22Rv1 (cell line): ENCODE measurements around the gene SERPINA12.

Experiments used
- H3K27ac ChIP-seq: fragments of 450-650 bp; 2 replicates; pipeline ENCODE4 v1.5.1; 2017
- ZFX ChIP-seq: fragments of 450-650 bp; IDR thresholded peaks from 2 replicates; pipeline ENCODE4 v1.6.1; 2017; ENCODE audit warnings: antibody characterized with exemption, borderline replicate concordance
- TF ChIP-seq, protein P1 (sequence below): fragments of 450-650 bp; IDR thresholded peaks from 2 replicates; pipeline ENCODE4 v1.5.1; 2017; ENCODE audit warnings: mild to moderate bottlenecking

SERPINA12 gene

DNA sequence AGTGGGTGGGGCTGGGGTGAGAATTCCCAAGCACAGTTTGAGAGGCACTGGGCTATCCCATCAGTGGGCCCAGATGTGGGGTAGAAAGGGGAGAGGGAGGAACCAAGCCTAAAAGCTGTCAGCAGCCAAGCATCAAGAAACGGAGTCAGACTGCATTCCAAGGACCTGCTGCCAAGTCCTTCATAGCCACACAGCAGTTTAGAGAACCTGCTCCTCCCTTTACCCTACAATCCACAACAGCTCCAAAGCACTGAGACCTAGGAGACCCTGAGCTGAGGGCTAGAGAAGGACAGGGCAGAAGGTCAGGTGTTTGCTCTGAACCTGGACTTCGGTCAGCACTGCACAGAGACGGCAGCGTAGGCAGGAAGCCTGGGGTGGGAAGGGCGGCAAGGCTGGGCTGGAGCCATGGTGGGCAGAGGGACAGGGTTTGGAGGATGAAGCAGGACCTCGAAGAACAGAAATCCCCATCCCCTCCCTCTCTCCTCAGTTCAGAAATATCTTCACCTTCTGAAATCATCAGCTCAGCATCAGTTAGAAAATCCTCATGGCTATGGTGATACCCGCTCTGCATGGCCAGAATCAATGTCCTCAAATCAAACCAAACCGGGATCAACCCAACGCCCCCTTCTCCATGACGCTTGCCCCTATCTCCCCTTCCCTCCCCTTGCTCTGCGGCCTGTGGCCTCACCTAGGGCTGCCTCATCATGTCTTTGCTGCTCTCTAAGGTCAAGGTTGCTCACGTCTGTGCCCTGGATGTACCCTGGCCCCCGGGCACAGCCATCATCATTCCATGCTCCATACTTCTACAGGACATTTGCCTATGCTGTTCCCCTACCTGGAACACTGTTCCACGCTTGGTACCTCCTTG, 39.1 kb upstream of the SERPINA12 start:
- no peak for TF ChIP-seq ZFX
- TF ChIP-seq, protein P1, sequence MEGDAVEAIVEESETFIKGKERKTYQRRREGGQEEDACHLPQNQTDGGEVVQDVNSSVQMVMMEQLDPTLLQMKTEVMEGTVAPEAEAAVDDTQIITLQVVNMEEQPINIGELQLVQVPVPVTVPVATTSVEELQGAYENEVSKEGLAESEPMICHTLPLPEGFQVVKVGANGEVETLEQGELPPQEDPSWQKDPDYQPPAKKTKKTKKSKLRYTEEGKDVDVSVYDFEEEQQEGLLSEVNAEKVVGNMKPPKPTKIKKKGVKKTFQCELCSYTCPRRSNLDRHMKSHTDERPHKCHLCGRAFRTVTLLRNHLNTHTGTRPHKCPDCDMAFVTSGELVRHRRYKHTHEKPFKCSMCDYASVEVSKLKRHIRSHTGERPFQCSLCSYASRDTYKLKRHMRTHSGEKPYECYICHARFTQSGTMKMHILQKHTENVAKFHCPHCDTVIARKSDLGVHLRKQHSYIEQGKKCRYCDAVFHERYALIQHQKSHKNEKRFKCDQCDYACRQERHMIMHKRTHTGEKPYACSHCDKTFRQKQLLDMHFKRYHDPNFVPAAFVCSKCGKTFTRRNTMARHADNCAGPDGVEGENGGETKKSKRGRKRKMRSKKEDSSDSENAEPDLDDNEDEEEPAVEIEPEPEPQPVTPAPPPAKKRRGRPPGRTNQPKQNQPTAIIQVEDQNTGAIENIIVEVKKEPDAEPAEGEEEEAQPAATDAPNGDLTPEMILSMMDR = no peak
- H3K27ac ChIP-seq = no peak overlapping the region

DNA sequence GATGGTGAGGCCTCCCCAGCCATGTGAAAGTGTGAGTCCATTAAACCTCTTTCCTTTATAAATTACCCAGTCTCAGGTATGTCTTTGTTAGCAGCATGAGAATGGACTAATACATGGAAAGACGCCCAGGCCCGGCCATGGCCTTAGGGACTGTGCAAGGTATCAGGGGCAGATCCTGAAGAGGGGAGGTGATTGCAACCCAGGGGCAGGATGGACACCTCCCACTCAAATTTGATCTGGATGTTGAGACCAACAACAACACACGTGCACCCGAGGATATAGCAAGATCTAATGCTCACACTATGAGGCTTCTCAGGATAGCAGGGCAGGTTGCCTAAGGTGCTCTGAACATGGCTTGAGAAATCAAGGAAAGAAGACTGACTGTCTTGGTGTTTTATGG, 38.5 kb upstream of the SERPINA12 start:
- TF ChIP-seq, protein P1 = no peak
- no peak for TF ChIP-seq ZFX
- no peak overlapping the region for H3K27ac ChIP-seq

DNA sequence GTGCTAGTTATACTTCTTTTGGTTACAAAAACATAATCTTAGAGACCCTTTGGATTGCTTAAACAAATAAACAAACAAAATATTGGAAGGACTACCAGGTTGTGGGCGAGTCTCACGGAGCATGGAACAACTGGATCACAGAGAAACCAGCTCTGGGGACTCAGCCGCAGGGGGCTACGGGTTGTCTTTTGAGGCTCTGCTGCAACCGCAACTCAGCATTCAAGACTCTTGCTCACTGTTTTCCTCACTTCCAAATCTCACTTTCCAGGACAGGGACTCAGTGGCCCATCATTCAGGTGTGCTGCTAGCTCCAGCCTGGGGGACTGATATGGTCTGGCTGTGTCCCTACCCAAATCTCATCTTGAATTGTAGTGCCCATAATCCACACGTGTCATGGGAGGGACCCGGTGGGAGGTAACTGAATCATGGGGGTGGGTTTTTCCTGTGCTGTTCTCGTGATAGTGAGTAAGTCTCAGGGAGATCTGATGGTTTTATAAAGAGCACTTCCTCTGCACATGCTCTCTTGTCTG, 37.9 kb upstream of the SERPINA12 start:
- H3K27ac ChIP-seq = no peak overlapping the region
- TF ChIP-seq, protein P1 = no peak
- TF ChIP-seq ZFX = no peak

DNA sequence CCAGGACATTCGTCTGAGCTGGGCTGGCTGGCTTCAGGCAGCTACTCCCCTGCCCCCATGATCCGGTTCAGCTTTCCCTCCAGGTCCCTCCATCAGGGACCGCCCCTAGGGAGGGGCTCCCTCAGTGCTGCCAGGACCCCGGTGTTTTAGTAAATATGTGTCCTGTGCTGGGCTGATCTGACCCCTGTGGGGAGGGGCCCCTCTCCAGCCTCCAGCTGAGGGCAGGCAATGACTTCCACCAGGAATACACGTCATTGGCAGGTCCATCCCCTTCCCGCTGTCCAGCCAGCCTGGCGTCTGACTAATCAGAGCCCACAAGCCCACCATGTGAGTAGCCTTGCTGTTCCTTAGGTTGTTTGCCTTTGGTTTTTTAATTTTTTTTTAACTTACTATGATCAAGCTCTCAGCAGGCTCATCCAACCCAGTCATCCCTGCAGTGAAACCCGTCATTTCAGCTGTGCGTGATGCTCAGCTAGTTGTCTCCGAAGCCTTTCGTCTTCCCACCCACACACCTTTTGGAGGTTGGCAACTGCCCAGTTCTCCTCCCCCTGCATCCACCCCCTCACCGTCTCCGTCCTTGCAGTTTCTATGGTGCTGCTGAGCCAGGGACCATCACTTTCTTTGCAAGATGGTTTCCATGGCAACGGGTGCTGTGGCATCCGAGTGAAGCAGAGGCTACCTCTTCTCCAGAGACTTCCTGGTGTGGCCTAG, 36.0 kb upstream of the SERPINA12 start:
- no peak overlapping the region for H3K27ac ChIP-seq
- no peak for TF ChIP-seq ZFX
- TF ChIP-seq, protein P1 = no peak

DNA sequence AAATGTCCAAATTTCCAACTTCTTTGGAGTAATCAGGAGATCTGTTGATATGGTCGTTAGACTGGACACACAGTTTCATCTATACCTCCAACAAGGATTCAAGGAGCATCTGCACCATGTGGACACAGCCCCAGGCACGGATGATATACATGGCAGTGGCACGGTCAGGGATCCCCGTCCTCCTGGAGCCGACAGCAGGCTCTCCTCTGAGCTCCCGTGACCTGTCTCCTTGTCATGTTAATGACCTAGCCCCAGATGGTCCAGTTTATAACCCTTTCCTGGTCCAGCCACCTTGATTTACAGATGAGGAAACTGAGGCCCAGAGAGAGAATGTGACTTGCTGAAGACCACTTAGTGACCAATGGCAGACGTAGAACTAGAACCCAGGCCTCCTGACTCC, 35.5 kb upstream of the SERPINA12 start:
- TF ChIP-seq ZFX = no peak
- TF ChIP-seq, protein P1 = no peak
- no peak overlapping the region for H3K27ac ChIP-seq

DNA sequence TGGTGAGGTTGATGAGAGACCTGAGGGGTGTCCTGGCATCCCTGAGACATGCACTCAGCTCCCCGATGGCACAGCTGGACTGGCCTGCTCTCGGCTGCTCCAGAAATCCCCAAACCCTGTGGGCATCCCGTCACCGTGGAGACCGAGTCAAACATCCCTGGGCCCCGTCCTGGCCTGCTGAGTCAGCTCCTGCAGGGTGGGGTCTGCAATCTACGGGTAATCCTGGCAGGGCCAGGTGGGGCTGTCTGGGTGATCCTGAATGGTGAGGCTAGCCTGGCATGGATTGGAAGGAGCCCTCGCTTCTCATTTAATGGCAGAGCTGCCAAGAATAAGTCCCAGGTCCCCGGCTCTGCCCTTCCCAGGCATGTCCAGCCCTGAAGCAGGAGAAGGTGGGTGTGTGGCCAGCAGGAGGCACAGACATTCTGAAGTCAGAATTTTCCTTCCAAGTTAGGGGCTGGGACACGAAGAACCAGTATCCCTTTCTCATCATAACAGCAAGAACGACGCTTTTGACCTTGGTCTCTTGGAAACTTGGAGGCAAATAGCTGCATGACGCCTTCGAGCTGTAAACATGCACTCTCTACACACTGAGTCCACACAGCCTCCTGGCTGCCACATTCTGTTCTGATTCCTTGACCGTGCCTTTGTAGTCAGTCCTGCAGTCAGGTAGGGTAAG, 34.3 kb upstream of the SERPINA12 start:
- TF ChIP-seq, protein P1 = no peak
- no peak for TF ChIP-seq ZFX
- no peak overlapping the region for H3K27ac ChIP-seq
